Smooth muscle cell (in vitro differentiated cells): ENCODE results near the gene CORO1C. TPM values are rescaled to one million over a fixed set of nuclear protein-coding genes. Genes with fewer than 3 reads are reported as not detected.

Experiments used
- DNase-seq: peaks from one replicate; lab custom pipeline; 2025; ENCODE audit not compliant: unreplicated experiment; lab: John Stamatoyannopoulos, UW
- H2AFZ ChIP-seq: fragments of 200-600 bp; sonication (generic); 2 replicates; pipeline ENCODE4 v1.6.0; 2016; ENCODE audit warnings: antibody characterized with exemption, low read depth, mild to moderate bottlenecking
- H3F3A ChIP-seq: fragments of 200-600 bp; sonication (generic); 2 replicates; pipeline ENCODE4 v1.6.0; 2017; ENCODE audit warnings: antibody characterized with exemption, low read depth
- H3K27ac ChIP-seq: fragments of 200-600 bp; sonication (generic); 2 replicates; pipeline ENCODE4 v1.5.1; 2016; ENCODE audit warnings: low read depth, mild to moderate bottlenecking
- H3K27me3 ChIP-seq: fragments of 200-600 bp; sonication (generic); 2 replicates; pipeline ENCODE4 v1.6.1; 2016; ENCODE audit warnings: low read depth, mild to moderate bottlenecking
- H3K36me3 ChIP-seq: fragments of 200-600 bp; sonication (generic); 2 replicates; pipeline ENCODE4 v1.5.1; 2016; ENCODE audit warnings: low read depth
- H3K4me1 ChIP-seq: fragments of 200-600 bp; sonication (generic); 2 replicates; pipeline ENCODE4 v1.5.1; 2016; ENCODE audit warnings: low read depth
- H3K4me2 ChIP-seq: fragments of 200-600 bp; sonication (generic); 2 replicates; pipeline ENCODE4 v1.6.0; 2016; ENCODE audit warnings: mild to moderate bottlenecking
- H3K4me3 ChIP-seq: fragments of 200-600 bp; sonication (generic); 2 replicates; pipeline ENCODE4 v1.5.1; 2016; ENCODE audit warnings: mild to moderate bottlenecking
- H3K79me2 ChIP-seq: fragments of 200-600 bp; sonication (generic); 2 replicates; pipeline ENCODE4 v1.6.0; 2016; ENCODE audit warnings: low read depth, mild to moderate bottlenecking
- H3K9ac ChIP-seq: fragments of 200-600 bp; sonication (generic); 2 replicates; pipeline ENCODE4 v1.6.0; 2016; ENCODE audit warnings: low read depth
- H3K9me3 ChIP-seq: fragments of 200-600 bp; sonication (generic); replicated peaks from 2 replicates; pipeline ENCODE4 v1.5.1; 2016; ENCODE audit warnings: low read depth
- H4K20me1 ChIP-seq: fragments of 200-600 bp; sonication (generic); 2 replicates; pipeline ENCODE4 v1.6.0; 2016; ENCODE audit warnings: low read depth
- CTCF ChIP-seq: fragments of 200-600 bp; sonication (generic); IDR thresholded peaks from 2 replicates; pipeline ENCODE4 v1.5.1; 2017; ENCODE audit warnings: borderline replicate concordance, mild to moderate bottlenecking, antibody characterized with exemption; ENCODE audit not compliant: insufficient read depth, poor library complexity, severe bottlenecking
- WGBS: methylation state at CpG from one replicate; pipeline ENCODE4 v1.1.7; 2016; ENCODE audit warnings: low lambda C conversion rate; 5-methylcytosine and 5-hydroxymethylcytosine counted together
- polyA plus RNA-seq: library from polyadenylated mRNA; unstranded; fragments of >200 nt; fragmentation: Nextera tagmentation; extraction: Ambion mirVana; gene quantifications from 2 replicates; pipeline ENCODE4 v1.2.1, GENCODE V29; 2016
- total RNA-seq: library from RNA; depleted of rRNA; stranded (reverse); fragments of >200 nt; gene quantifications from 2 replicates; pipeline ENCODE4 v1.2.3, GENCODE V29; 2014

Gene CORO1C
- total and polyA plus RNA-seq, 2 experiments from 2014 or later = 96.7 to 136 TPM

- Histone ChIP-seq H3K4me3 (no peak overlapping the region), H4K20me1 (peaks cover 39% of the 10 kb centered on the region), H3K79me2 (peaks cover 85% of the 10 kb centered on the region), H3K4me1 (peaks cover 42% of the 10 kb centered on the region), H2AFZ (no peak overlapping the region), H3K4me2 (peak overlapping the region; percentile 62), H3K27ac (peak overlapping the region; percentile 97), H3K36me3 (peaks cover 4% of the 10 kb centered on the region), H3F3A (peaks cover 22% of the 10 kb centered on the region), H3K27me3 (no peaks in the 10 kb centered on the region), H3K9ac (no peak overlapping the region), H3K9me3 (no peaks in the 10 kb centered on the region)
- WGBS = 76% methylated on average over 1 of the region's 1 CpG
- no peak for TF ChIP-seq CTCF
- DNase-seq = no peak
Measured at GRCh38 chr12:108697905-108698304, 33.4 kb downstream of the CORO1C start.

- TF ChIP-seq CTCF = no peak
Measured at GRCh38 chr12:108696996-108697290, 34.4 kb downstream of the CORO1C start.

GRCh38 chr12:108696111-108696995 lies 35.0 kb downstream of the CORO1C start:
- 27% methylated on average over 9 of the region's 9 CpGs for WGBS
- H3K27ac ChIP-seq = peak overlapping the region; percentile 97

More at GRCh38 chr12:108696996-108697290, 34.4 kb downstream of the CORO1C start:
- 55% methylated on average over 2 of the region's 2 CpGs for WGBS
- H3K27me3 ChIP-seq = no peaks in the 10 kb centered on the region
- peaks cover 4% of the 10 kb centered on the region for H3K36me3 ChIP-seq
- no peak overlapping the region for H3K4me3 ChIP-seq
- no peaks in the 10 kb centered on the region for H3K9me3 ChIP-seq
- peak overlapping the region; percentile 97 for H3K27ac ChIP-seq
- peaks cover 39% of the 10 kb centered on the region for H3K4me1 ChIP-seq
- H3F3A ChIP-seq = peaks cover 26% of the 10 kb centered on the region
- H3K79me2 ChIP-seq = peaks cover 77% of the 10 kb centered on the region
- H3K9ac ChIP-seq = peak overlapping the region; percentile 52
- DNase-seq = no peak
- H3K4me2 ChIP-seq = peak overlapping the region; percentile 62
- no peak overlapping the region for H2AFZ ChIP-seq
- peaks cover 30% of the 10 kb centered on the region for H4K20me1 ChIP-seq

More at GRCh38 chr12:108696111-108696995, 35.0 kb downstream of the CORO1C start:
- no peak overlapping the region for H3K4me3 ChIP-seq
- H3F3A ChIP-seq = peaks cover 27% of the 10 kb centered on the region
- no peak for DNase-seq
- H3K9me3 ChIP-seq = no peaks in the 10 kb centered on the region
- H2AFZ ChIP-seq = no peak overlapping the region
- H3K9ac ChIP-seq = peak overlapping the region; percentile 92
- peaks cover 24% of the 10 kb centered on the region for H4K20me1 ChIP-seq
- H3K27me3 ChIP-seq = no peaks in the 10 kb centered on the region
- peak overlapping the region; percentile 74 for H3K4me2 ChIP-seq
- TF ChIP-seq CTCF = no peak
- peaks cover 36% of the 10 kb centered on the region for H3K4me1 ChIP-seq
- H3K36me3 ChIP-seq = peaks cover 4% of the 10 kb centered on the region
- H3K79me2 ChIP-seq = peaks cover 74% of the 10 kb centered on the region
